ENCODE data around the gene ZNF695.

Gene ZNF695

GRCh38 chr1:247043406-247043805 is 35.5 kb upstream of the ZNF695 start:
- TF ChIP-seq EP300 (IDR thresholded peaks at IDR 0.05; ENCODE audit: borderline replicate concordance) (no peak), FOXM1 (IDR thresholded peaks at IDR 0.05; ENCODE audit: borderline replicate concordance, low read depth) (no peak), MAX (IDR thresholded peaks at IDR 0.05) (no peak), ZBTB7A (IDR thresholded peaks at IDR 0.05; ENCODE audit: low read depth) (no peak), REST (IDR thresholded peaks at IDR 0.05; ENCODE audit: low read depth) (no peak), YY1 (IDR thresholded peaks at IDR 0.05; ENCODE audit: low read depth) (no peak), CREB1 (IDR thresholded peaks at IDR 0.05; ENCODE audit: low read depth) (no peak), RAD21 (IDR thresholded peaks at IDR 0.05; ENCODE audit: low read depth) (no peak), USF1 (IDR thresholded peaks at IDR 0.05) (no peak)

GRCh38 chr1:247037511-247038320 is 29.9 kb upstream of the ZNF695 start:
- TF ChIP-seq YY1 (IDR thresholded peaks at IDR 0.05; ENCODE audit: low read depth) (no peak), TCF12 (IDR thresholded peaks at IDR 0.05; ENCODE audit: low read depth) (no peak), REST (IDR thresholded peaks at IDR 0.05; ENCODE audit: low read depth) (no peak), RAD21 (IDR thresholded peaks at IDR 0.05; ENCODE audit: low read depth) (no peak), FOXM1 (IDR thresholded peaks at IDR 0.05; ENCODE audit: borderline replicate concordance, low read depth) (no peak), MAX (IDR thresholded peaks at IDR 0.05) (no peak), ZBTB7A (IDR thresholded peaks at IDR 0.05; ENCODE audit: low read depth) (no peak), USF1 (IDR thresholded peaks at IDR 0.05) (no peak), EP300 (IDR thresholded peaks at IDR 0.05; ENCODE audit: borderline replicate concordance) (no peak), EGR1 (IDR thresholded peaks at IDR 0.05) (no peak), CEBPB (IDR thresholded peaks at IDR 0.05) (no peak)

GRCh38 chr1:247013391-247013790 is 5.5 kb upstream of the ZNF695 start:
- TF ChIP-seq TCF12 (IDR thresholded peaks at IDR 0.05; ENCODE audit: low read depth) (no peak), EP300 (IDR thresholded peaks at IDR 0.05; ENCODE audit: borderline replicate concordance) (no peak)

- TF ChIP-seq TAF1 (IDR thresholded peaks at IDR 0.05; ENCODE audit: low read depth): no peak
- TF ChIP-seq USF1 (IDR thresholded peaks at IDR 0.05): no peak
- no peak for TF ChIP-seq REST (IDR thresholded peaks at IDR 0.05; ENCODE audit: low read depth)
These were observed 546 bp upstream of the ZNF695 start for GRCh38 chr1:247008406-247008799.

GRCh38 chr1:246989901-246990300 is 18.0 kb downstream of the ZNF695 start:
- TF ChIP-seq TCF12 (IDR thresholded peaks at IDR 0.05; ENCODE audit: low read depth): no peak
- TF ChIP-seq MAX (IDR thresholded peaks at IDR 0.05): no peak
- no peak for TF ChIP-seq TAF1 (IDR thresholded peaks at IDR 0.05; ENCODE audit: low read depth)

Measured in Ishikawa (cell line).